Measurements from ENCODE around the gene APOO. TPM values are rescaled to one million over a fixed set of nuclear protein-coding genes. Genes with fewer than 3 reads are reported as not detected.

Gene APOO
- total and polyA plus RNA-seq, 2 of the 4 experiments (the other 2 are of a cell fraction), result 9.0 to 14.2 TPM

GRCh38 chrX:23898412-23898959 lies 9.3 kb downstream of the APOO start:
- Histone ChIP-seq H3K79me1 (ENCODE audit: low read depth in 1 of 2, low read length in 2 of 2) (0 out of 4 replicates have a peak, but pooled peaks cover 0 to 3% of the 10 kb centered on the region in 2 experiments), H3K4ac (ENCODE audit: low read depth, low read length) (no peak overlapping the region), H3K4me2 (ENCODE audit: low read depth, low read length) (peak overlapping the region; percentile 1; the same call in 1 of the 2 replicates), H3K9me3 (ENCODE audit: control insufficient read depth, insufficient read depth, low read length) (no peaks in the 10 kb centered on the region), H3K4me1 (ENCODE audit: control insufficient read depth, insufficient read depth, low read length) (peaks cover 4% of the 10 kb centered on the region), H4K8ac (ENCODE audit: low read depth in 2 of 2, low read length in 2 of 2) (no peak overlapping the region), H3K27ac (ENCODE audit: insufficient read depth, low read length) (no peak overlapping the region), H3K9me1 (ENCODE audit: insufficient read depth, low read length) (no peaks in the 10 kb centered on the region), H3K9ac (ENCODE audit: low read depth, low read length) (no peak overlapping the region), H4K91ac (ENCODE audit: insufficient read depth, low read depth, low read length) (no peak overlapping the region), H4K5ac (ENCODE audit: low read depth, low read length) (no peak overlapping the region), H2AK9ac (replicated peaks; ENCODE audit: low read depth, low read length, poor library complexity) (no peak overlapping the region), H3K56ac (ENCODE audit: extremely low read depth, insufficient read depth, low read length) (no peak overlapping the region), H3K23ac (ENCODE audit: low read depth, low read length) (no peak overlapping the region), H3K14ac (replicated peaks; ENCODE audit: low read depth, low read length) (no peak overlapping the region), H3K36me3 (ENCODE audit: control insufficient read depth, insufficient read depth, low read length) (no peaks in the 10 kb centered on the region), H2BK5ac (ENCODE audit: low read depth, low read length, poor library complexity, severe bottlenecking) (no peak overlapping the region), H3K4me3 (ENCODE audit: insufficient read depth, low read depth, low read length) (no peak overlapping the region), H2BK20ac (ENCODE audit: low read depth, low read length) (no peak overlapping the region), H2BK120ac (ENCODE audit: low read depth, low read length) (no peak overlapping the region), H2AK5ac (ENCODE audit: low read depth, low read length) (no peak overlapping the region), H2AFZ (replicated peaks; ENCODE audit: low read length, poor library complexity) (no peak overlapping the region), H3K27me3 (ENCODE audit: control insufficient read depth, insufficient read depth, low read length) (no peaks in the 10 kb centered on the region), H3K18ac (ENCODE audit: low read depth, low read length) (no peak overlapping the region), H2BK15ac (ENCODE audit: low read depth, low read length) (no peak overlapping the region), H4K20me1 (ENCODE audit: insufficient read depth, low read length) (no peaks in the 10 kb centered on the region)
- CTCF ChIA-PET, result no interaction called here
- dilution Hi-C loops (cut with HindIII; ENCODE audit: low sequenced_read_pairs, unreplicated experiment), result no loop called here
- in situ Hi-C loops (cut with MboI; ENCODE audit: low sequenced_read_pairs), result no loop called here
- no TSS peak for BruUV-seq (replicated peaks)
- ATAC-seq (ENCODE audit: low read depth) (no peak), DNase-seq (peak; percentile 64)
- no peak for TF ChIP-seq CEBPB (IDR thresholded peaks at IDR 0.05; ENCODE audit: low read depth, low read length)
- peak; percentile 17; the same call in 1 of the 2 replicates for TF ChIP-seq MAFK (IDR thresholded peaks at IDR 0.05; ENCODE audit: low read depth, low read length)
- POLR2A ChIA-PET (ENCODE audit: unreplicated experiment), result no interaction called here
- intact Hi-C loops (cut with micrococcal nuclease), result no loop called here
- no CpG with 5 or more reads among the region's 3 CpGs for WGBS, 2 experiments (ENCODE audit: extremely low coverage in 2 of 2, insufficient read length in 1 of 2)
